ENCODE results near the gene SSX2IP.

SSX2IP gene

GRCh38 chr1:84709131-84709530 is 18.9 kb upstream of the SSX2IP start:
- DNase-seq: no peak

GRCh38 chr1:84708031-84708430 is 17.8 kb upstream of the SSX2IP start:
- DNase-seq: no peak

- DNase-seq: no peak
Measured at GRCh38 chr1:84705513-84705912, 15.3 kb upstream of the SSX2IP start.

GRCh38 chr1:84704872-84705417 is 14.7 kb upstream of the SSX2IP start:
- no peak for DNase-seq

GRCh38 chr1:84703431-84703830 is 13.2 kb upstream of the SSX2IP start:
- no peak for DNase-seq

GRCh38 chr1:84702143-84702542 is 11.9 kb upstream of the SSX2IP start:
- DNase-seq: no peak

GRCh38 chr1:84701376-84701775 is 11.1 kb upstream of the SSX2IP start:
- no peak for DNase-seq

- no peak for DNase-seq
Measured at GRCh38 chr1:84700070-84700469, 9.8 kb upstream of the SSX2IP start.

- DNase-seq: no peak
Measured at GRCh38 chr1:84698151-84699110, 8.2 kb upstream of the SSX2IP start.

- DNase-seq: no peak
Measured at GRCh38 chr1:84693785-84694184, 3.5 kb upstream of the SSX2IP start.

- DNase-seq: no peak
Measured at GRCh38 chr1:84693005-84693404, 2.7 kb upstream of the SSX2IP start.

GRCh38 chr1:84692391-84692790 is 2.1 kb upstream of the SSX2IP start:
- no peak for DNase-seq

- DNase-seq: no peak
Measured at GRCh38 chr1:84691122-84691783, 992 bp upstream of the SSX2IP start.

GRCh38 chr1:84689514-84690396 is 506 bp downstream of the SSX2IP start:
- DNase-seq: no peak

- no peak for DNase-seq
Measured at GRCh38 chr1:84688463-84689061, 1.7 kb downstream of the SSX2IP start.

- DNase-seq: no peak
Measured at GRCh38 chr1:84687714-84688462, 2.4 kb downstream of the SSX2IP start.

- no peak for DNase-seq
Measured at GRCh38 chr1:84686223-84686622, 4.0 kb downstream of the SSX2IP start.

- DNase-seq: no peak
Measured at GRCh38 chr1:84683508-84683907, 6.8 kb downstream of the SSX2IP start.

GRCh38 chr1:84682047-84682446 is 8.2 kb downstream of the SSX2IP start:
- no peak for DNase-seq

GRCh38 chr1:84677415-84678099 is 12.7 kb downstream of the SSX2IP start:
- DNase-seq: no peak

- DNase-seq: no peak
Measured at GRCh38 chr1:84675631-84676030, 14.6 kb downstream of the SSX2IP start.

Measured in GOT3 (cell line).